H1 (cell line): Measurements from ENCODE around the gene JADE1.

ENCODE experiments used
- GABPA ChIP-seq: IDR thresholded peaks from 2 replicates; pipeline ENCODE4 v1.6.1; 2011; ENCODE audit warnings: mild to moderate bottlenecking, low read length, moderate library complexity, borderline replicate concordance; ENCODE audit not compliant: insufficient read depth
- RFX5 ChIP-seq: IDR thresholded peaks from 2 replicates; pipeline ENCODE4 v1.6.1; 2011; ENCODE audit warnings: low read depth, low read length, improper control_type of control experiment, borderline replicate concordance
- TAF7 ChIP-seq: optimal IDR thresholded peaks from 2 replicates; pipeline ENCODE3; 2011; ENCODE audit warnings: low read depth, mild to moderate bottlenecking, inconsistent platforms, low read length, moderate library complexity, borderline replicate concordance
- TF ChIP-seq, protein P1 (sequence below), 3 experiments: IDR thresholded peaks; 1 replicate in 2 of 3; 2 replicates in 1 of 3; pipeline versions ENCODE4 v1.5.1 to v1.6.1; 2011; ENCODE audit warnings: low read length in 3 of 3, mild to moderate bottlenecking in 3 of 3, inconsistent platforms in 2 of 3, low read depth in 1 of 3, moderate library complexity in 1 of 3; ENCODE audit not compliant: insufficient read depth in 1 of 3; ENCODE audit errors: control extremely low read depth in 1 of 3
- TF ChIP-seq, protein P2 (sequence below): IDR thresholded peaks from 2 replicates; pipeline ENCODE4 v1.6.1; 2012; ENCODE audit warnings: inconsistent platforms

DNA sequence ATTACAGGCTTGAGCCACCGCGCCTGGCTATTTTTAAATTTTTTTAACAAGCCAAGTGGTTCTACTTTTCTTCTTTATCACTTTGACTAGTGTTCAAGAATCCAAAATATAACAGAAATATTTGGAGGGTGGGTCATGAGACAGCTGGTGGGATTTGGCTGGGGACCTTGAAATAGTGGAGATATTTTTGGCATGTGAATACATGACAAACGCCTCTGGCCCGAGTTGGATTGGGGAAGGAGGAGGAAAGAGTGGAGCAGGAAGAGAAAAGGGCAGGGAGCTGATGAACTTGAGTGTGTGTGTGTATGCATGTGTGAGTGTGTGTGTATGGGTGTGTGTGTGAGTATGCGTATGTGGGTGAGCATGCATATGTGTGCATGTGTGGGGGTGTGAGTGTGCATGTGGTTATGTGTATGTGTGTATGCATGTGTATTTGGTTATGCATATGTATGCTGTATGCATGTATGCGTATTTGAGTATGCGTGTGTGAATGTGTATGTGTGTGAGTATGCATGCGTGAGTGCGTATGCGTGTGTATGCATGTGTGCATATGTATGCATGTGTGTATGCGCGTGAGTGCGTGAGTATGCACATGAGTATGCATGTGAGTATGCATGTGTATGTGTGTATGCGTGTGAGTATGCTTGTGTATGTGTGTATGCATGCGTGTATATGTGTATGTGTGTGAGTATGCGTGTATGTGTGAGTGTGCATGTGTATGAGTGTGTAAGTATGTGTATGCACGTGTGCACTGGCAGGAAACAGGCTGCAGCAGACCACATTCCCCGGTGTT is 49.6 kb downstream of the JADE1 start:
- TF ChIP-seq, protein P1, sequence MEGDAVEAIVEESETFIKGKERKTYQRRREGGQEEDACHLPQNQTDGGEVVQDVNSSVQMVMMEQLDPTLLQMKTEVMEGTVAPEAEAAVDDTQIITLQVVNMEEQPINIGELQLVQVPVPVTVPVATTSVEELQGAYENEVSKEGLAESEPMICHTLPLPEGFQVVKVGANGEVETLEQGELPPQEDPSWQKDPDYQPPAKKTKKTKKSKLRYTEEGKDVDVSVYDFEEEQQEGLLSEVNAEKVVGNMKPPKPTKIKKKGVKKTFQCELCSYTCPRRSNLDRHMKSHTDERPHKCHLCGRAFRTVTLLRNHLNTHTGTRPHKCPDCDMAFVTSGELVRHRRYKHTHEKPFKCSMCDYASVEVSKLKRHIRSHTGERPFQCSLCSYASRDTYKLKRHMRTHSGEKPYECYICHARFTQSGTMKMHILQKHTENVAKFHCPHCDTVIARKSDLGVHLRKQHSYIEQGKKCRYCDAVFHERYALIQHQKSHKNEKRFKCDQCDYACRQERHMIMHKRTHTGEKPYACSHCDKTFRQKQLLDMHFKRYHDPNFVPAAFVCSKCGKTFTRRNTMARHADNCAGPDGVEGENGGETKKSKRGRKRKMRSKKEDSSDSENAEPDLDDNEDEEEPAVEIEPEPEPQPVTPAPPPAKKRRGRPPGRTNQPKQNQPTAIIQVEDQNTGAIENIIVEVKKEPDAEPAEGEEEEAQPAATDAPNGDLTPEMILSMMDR (IDR thresholded peaks at IDR 0.05; ENCODE audit: control extremely low read depth in 1 of 3, insufficient read depth in 1 of 3, low read depth in 1 of 3, low read length in 3 of 3) = no peak
- TF ChIP-seq TAF7 = no peak
- TF ChIP-seq RFX5 = no peak
- no peak for TF ChIP-seq GABPA
- TF ChIP-seq, protein P2, sequence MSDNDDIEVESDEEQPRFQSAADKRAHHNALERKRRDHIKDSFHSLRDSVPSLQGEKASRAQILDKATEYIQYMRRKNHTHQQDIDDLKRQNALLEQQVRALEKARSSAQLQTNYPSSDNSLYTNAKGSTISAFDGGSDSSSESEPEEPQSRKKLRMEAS = no peak
